Liver (tissue), 9 donors: ENCODE results near the gene ARHGAP4. TPM values are rescaled to one million over a fixed set of nuclear protein-coding genes. Genes with fewer than 3 reads are reported as not detected.

Experiments used
- DNase-seq: peaks from one replicate; pipeline ENCODE4 v3.0.0-alpha.2; 2017; ENCODE audit warnings: low spot score
- H3K27ac ChIP-seq, 2 donors: one replicate each; pipeline ENCODE4 v1.7.0; 2013; ENCODE audit warnings: inconsistent platforms in 2 of 2, low read length in 2 of 2, control low read depth in 1 of 2, low read depth in 1 of 2, mild to moderate bottlenecking in 1 of 2
- H3K27me3 ChIP-seq, 4 donors: one replicate each; pipeline versions ENCODE4 v1.6.1 to v1.7.0; 2013; ENCODE audit warnings: low read length in 3 of 4, inconsistent platforms in 1 of 4, mild to moderate bottlenecking in 1 of 4, moderate library complexity in 1 of 4; ENCODE audit not compliant: control insufficient read depth in 4 of 4, insufficient read depth in 4 of 4
- H3K36me3 ChIP-seq, 4 donors: one replicate each; pipeline versions ENCODE4 v1.6.1 to v1.7.0; 2013; ENCODE audit warnings: low read length in 3 of 4, mild to moderate bottlenecking in 3 of 4, low read depth in 1 of 4, moderate library complexity in 1 of 4; ENCODE audit not compliant: control insufficient read depth in 4 of 4, insufficient read depth in 3 of 4
- H3K4me1 ChIP-seq, 4 donors: one replicate each; pipeline versions ENCODE4 v1.6.1 to v1.7.0; 2013; ENCODE audit warnings: low read length in 3 of 4, mild to moderate bottlenecking in 3 of 4, moderate library complexity in 1 of 4; ENCODE audit not compliant: control insufficient read depth in 4 of 4, insufficient read depth in 4 of 4
- H3K4me3 ChIP-seq, 3 donors: one replicate each; pipeline versions ENCODE4 v1.6.1 to v1.7.0; 2013; ENCODE audit warnings: low read length in 3 of 3, control low read depth in 1 of 3, low read depth in 1 of 3, mild to moderate bottlenecking in 1 of 3
- H3K9ac ChIP-seq, 2 donors: one replicate each; pipeline ENCODE4 v1.7.0; 2013; ENCODE audit warnings: low read length in 2 of 2, mild to moderate bottlenecking in 2 of 2, moderate library complexity in 2 of 2, control low read depth in 1 of 2, low read depth in 1 of 2
- H3K9me3 ChIP-seq, 4 donors: one replicate each; pipeline versions ENCODE4 v1.6.1 to v1.7.0; 2013; ENCODE audit warnings: low read length in 3 of 4; ENCODE audit not compliant: control insufficient read depth in 4 of 4
- EGR1 ChIP-seq, 2 donors: IDR thresholded peaks; 2 replicates each; pipeline ENCODE4 v1.6.1; 2016 to 2018; ENCODE audit warnings: antibody characterized with exemption in 2 of 2, low read depth in 2 of 2
- FOXA1 ChIP-seq: IDR thresholded peaks from 2 replicates; pipeline ENCODE4 v1.6.1; 2016; ENCODE audit warnings: antibody characterized with exemption
- GABPA ChIP-seq, 2 donors: IDR thresholded peaks in 1 of 2; conservative IDR thresholded peaks in 1 of 2; 2 replicates each; pipeline ENCODE4 v1.6.1; 2016; ENCODE audit warnings: antibody characterized with exemption in 2 of 2, mild to moderate bottlenecking in 1 of 2, moderate library complexity in 1 of 2
- JUND ChIP-seq, 2 donors: IDR thresholded peaks; 2 replicates each; pipeline ENCODE4 v1.6.1; 2016; ENCODE audit warnings: antibody characterized with exemption in 2 of 2
- NR2F2 ChIP-seq: IDR thresholded peaks from 2 replicates; pipeline ENCODE4 v1.6.1; 2016; ENCODE audit warnings: antibody characterized with exemption
- RAD21 ChIP-seq, 2 donors: IDR thresholded peaks; 2 replicates each; pipeline ENCODE4 v1.6.1; 2016; ENCODE audit warnings: antibody characterized with exemption in 2 of 2, mild to moderate bottlenecking in 2 of 2
- RXRA ChIP-seq, 2 donors: IDR thresholded peaks; 2 replicates each; pipeline ENCODE4 v1.6.1; 2017 to 2018; ENCODE audit warnings: antibody characterized with exemption in 2 of 2, mild to moderate bottlenecking in 1 of 2
- SP1 ChIP-seq: IDR thresholded peaks from 2 replicates; pipeline ENCODE4 v1.6.1; 2018; ENCODE audit warnings: antibody characterized with exemption, mild to moderate bottlenecking
- YY1 ChIP-seq: IDR thresholded peaks from 2 replicates; pipeline ENCODE4 v1.6.1; 2016; ENCODE audit warnings: antibody characterized with exemption, mild to moderate bottlenecking
- WGBS: extraction: QIAGEN DNeasy Blood & Tissue Kit; methylation state at CpG from one replicate; pipeline ENCODE4 v1.1.7; 2013; 5-methylcytosine and 5-hydroxymethylcytosine counted together
- polyA plus RNA-seq, 2 donors: library from polyadenylated mRNA; stranded (reverse) in 1 of 2; unstranded in 1 of 2; fragments of 200-250 nt in 1 of 2; fragments of >200 nt in 1 of 2; fragmentation: Nextera tagmentation in 1 of 2; extraction: Ambion mirVana in 1 of 2; gene quantifications; one replicate each; pipeline versions ENCODE4 v1.2.1 to v1.2.3, GENCODE V29; 2013 to 2015
- total RNA-seq, 2 donors: library from RNA; depleted of rRNA; stranded (reverse); fragments of >200 nt; gene quantifications; one replicate each; pipeline ENCODE4 v1.2.3, GENCODE V29; 2014
- TF ChIP-seq, protein P1 (sequence below): IDR thresholded peaks from 2 replicates; pipeline ENCODE4 v1.6.1; 2016; ENCODE audit warnings: antibody characterized with exemption, mild to moderate bottlenecking
- donor health status: healthy.
- donor health status: healthy.
- donor health status: healthy.
- donor health status: healthy.
- donor health status: healthy.

ARHGAP4 gene
- total and polyA plus RNA-seq, 4 donors: 3.3 to 28.1 (median 10.2) TPM

DNA sequence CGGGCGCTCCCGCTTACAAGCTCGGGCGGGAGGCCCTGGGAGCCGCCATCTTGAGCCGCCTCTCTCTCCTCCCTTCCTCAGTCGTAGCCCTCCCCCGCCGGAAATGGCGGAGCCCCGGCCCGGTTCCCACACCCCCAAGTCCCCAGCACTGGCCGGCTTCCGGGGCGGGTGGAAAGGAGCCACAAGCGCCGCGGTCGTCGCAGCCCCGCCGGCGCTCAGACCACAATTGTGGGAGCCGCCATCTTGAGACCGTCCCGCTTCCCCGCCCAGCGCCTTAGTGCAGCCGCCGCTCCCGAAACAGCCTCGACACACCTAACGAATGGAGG lies 45.0 kb upstream of the ARHGAP4 start:
- Histone ChIP-seq H3K9ac (peak overlapping the region; percentile 57 to 92), H3K27me3 (no peaks in the 10 kb centered on the region), H3K36me3 (no peaks in the 10 kb centered on the region), H3K4me1 (peaks cover 13 to 60% (median 56%) of the 10 kb centered on the region in 4 donors), H3K4me3 (peak overlapping the region; percentile 76 to 98 (median 81)), H3K27ac (peak overlapping the region; percentile 95 to 100), H3K9me3 (no peaks in the 10 kb centered on the region)
- DNase-seq: peak; percentile 69
- under 1% methylated on average over 34 of the region's 34 CpGs for WGBS
- TF ChIP-seq, protein P1, sequence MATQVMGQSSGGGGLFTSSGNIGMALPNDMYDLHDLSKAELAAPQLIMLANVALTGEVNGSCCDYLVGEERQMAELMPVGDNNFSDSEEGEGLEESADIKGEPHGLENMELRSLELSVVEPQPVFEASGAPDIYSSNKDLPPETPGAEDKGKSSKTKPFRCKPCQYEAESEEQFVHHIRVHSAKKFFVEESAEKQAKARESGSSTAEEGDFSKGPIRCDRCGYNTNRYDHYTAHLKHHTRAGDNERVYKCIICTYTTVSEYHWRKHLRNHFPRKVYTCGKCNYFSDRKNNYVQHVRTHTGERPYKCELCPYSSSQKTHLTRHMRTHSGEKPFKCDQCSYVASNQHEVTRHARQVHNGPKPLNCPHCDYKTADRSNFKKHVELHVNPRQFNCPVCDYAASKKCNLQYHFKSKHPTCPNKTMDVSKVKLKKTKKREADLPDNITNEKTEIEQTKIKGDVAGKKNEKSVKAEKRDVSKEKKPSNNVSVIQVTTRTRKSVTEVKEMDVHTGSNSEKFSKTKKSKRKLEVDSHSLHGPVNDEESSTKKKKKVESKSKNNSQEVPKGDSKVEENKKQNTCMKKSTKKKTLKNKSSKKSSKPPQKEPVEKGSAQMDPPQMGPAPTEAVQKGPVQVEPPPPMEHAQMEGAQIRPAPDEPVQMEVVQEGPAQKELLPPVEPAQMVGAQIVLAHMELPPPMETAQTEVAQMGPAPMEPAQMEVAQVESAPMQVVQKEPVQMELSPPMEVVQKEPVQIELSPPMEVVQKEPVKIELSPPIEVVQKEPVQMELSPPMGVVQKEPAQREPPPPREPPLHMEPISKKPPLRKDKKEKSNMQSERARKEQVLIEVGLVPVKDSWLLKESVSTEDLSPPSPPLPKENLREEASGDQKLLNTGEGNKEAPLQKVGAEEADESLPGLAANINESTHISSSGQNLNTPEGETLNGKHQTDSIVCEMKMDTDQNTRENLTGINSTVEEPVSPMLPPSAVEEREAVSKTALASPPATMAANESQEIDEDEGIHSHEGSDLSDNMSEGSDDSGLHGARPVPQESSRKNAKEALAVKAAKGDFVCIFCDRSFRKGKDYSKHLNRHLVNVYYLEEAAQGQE: peak; percentile 17
- TF ChIP-seq SP1 (no peak), GABPA (IDR thresholded peaks at IDR 0.05 in 1 of 2, conservative IDR thresholded peaks at IDR 0.05 in 1 of 2) (peak; percentile 88 to 89), RAD21 (IDR thresholded peaks at IDR 0.05) (no peak), YY1 (peak; percentile 98), EGR1 (IDR thresholded peaks at IDR 0.05; ENCODE audit: low read depth in 2 of 2) (no peak)

DNA sequence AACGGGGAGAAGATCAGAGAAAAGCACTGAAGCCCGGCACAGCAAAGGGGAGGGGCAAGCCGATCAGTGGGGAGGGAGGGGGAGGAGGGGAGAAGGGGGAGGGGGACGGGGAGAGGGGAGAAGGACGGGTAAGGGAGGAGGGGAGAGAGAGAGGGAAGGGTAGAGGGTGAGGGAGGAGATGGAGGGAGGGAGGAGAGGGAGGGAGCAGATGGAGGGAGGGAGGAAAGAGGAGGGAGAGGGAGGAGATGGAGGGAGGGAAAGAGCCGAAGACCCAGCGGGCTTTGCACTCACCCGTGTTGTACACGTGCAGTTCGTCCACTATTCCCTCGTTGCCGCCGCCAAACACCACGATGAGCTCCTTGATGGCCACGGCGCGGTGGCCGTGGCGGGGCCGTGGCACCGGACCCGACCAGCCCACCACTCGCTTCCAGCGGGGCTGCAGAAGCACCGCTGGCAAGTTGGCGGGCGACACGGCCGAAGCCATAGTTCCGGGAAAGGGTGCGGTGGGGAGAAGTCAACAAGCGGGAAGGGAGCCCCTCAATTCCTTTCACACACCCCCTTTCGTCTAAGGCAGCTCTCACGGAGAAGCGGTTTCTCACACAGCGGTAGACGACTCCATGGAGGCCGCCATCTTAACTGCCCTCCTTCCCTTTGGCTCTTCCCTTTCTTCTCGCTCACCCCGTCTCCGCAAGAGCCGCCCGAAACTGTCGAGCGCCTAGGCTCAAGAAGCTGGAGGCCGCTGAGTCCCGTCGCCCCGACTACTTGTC lies 44.5 kb upstream of the ARHGAP4 start:
- peak overlapping the region; percentile 42 to 89 for H3K9ac ChIP-seq
- H3K4me1 ChIP-seq: peaks cover 13 to 66% (median 60%) of the 10 kb centered on the region in 4 donors
- no peak for DNase-seq
- H3K4me3 ChIP-seq: peak overlapping the region; percentile 76 to 98 (median 81)
- under 1% methylated on average over 49 of the region's 49 CpGs for WGBS
- H3K27ac ChIP-seq: peak overlapping the region; percentile 95 to 100
- no peaks in the 10 kb centered on the region for H3K36me3 ChIP-seq
- TF ChIP-seq RXRA (IDR thresholded peaks at IDR 0.05): peak; percentile 69 to 70
- no peak for TF ChIP-seq NR2F2
- no peak for TF ChIP-seq JUND (IDR thresholded peaks at IDR 0.05)
- H3K27me3 ChIP-seq: no peaks in the 10 kb centered on the region
- H3K9me3 ChIP-seq: no peaks in the 10 kb centered on the region

DNA sequence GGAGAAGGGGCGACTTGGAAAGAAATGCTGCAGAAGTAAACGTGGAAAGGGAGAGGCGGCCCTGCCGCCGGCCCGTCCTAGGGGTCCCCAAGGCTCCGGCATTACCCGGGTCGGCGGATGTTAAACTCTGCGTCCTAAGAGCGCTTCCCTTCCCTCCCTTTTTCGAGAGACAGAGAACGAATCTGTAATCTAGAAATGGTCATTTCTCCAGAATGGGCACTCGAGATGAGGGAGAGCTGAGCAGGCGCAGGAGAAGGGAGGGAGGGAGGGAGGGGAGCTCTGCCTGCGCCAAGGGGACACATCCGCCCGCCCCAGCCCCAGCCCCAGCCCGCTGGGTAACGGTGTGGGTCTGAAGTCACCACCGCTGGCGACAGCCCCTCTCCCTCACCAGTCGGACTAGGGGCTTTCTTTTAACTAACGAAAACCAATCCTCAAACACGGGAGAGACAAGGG lies 43.9 kb upstream of the ARHGAP4 start:
- H3K4me1 ChIP-seq: peaks cover 13 to 70% (median 59%) of the 10 kb centered on the region in 4 donors
- DNase-seq: no peak
- peak overlapping the region in 2 of 3 donors; percentile 81 to 98 for H3K4me3 ChIP-seq
- no peak for TF ChIP-seq FOXA1
- peak overlapping the region; percentile 19 to 95 for H3K27ac ChIP-seq
- WGBS: under 1% methylated on average over 26 of the region's 26 CpGs
- no peak overlapping the region for H3K9ac ChIP-seq
- no peaks in the 10 kb centered on the region for H3K36me3 ChIP-seq
- no peaks in the 10 kb centered on the region for H3K27me3 ChIP-seq
- H3K9me3 ChIP-seq: no peaks in the 10 kb centered on the region
